HG02623 (cell line): Measurements from ENCODE around the gene NAGLU.
"Not testable (repeated sequence)": the region's sequence is repeated elsewhere in the genome, so short reads cannot be mapped to it uniquely, and the experiment has no call there.

Source experiments
- ATAC-seq: cut with Tn5 transposase; IDR thresholded peaks from one replicate; pipeline ENCODE4 v1.9.1; 2021; ENCODE audit warnings: moderate library complexity; ENCODE audit not compliant: unreplicated experiment

NAGLU gene

DNA sequence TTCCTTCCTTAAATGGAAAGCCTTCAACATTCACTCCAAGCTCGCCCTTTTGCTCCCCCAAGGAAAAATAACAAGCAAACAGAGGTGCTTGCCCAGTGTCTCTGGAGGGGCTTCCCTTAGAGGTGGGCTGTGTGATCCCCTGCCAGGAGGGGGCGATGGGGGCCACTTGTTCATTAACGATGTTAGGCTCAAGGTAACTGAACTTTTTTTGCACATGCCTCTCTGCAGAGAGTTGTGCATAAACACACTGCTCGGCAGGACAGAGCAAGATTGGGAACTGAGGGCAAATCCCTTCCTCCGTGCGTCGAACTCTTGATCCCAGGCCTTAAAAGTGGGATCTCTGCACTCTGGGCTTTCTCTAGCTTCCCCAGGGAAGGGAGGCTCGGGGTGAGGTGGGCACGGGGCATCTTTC, 15.5 kb upstream of the NAGLU start:
- no peak for ATAC-seq

DNA sequence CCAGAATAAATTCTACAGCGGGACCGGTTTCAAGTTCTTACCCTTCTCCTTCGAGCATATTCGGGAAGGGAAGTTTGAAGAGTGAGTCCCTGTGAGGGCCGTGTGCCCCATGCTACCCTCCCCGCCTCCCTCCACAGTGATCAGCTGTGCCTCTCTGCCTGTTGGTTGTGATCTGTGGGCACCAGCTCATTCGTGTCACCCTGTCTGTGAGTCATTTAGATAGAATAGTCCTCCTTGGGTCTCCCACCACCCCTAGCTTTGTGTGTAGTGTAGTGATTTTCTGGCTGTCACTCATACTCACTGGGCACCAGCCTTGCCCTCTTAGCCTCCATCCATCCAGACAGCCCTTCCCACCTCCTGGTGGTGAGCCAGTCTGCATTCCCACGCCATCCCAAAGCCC, 15.0 kb upstream of the NAGLU start:
- no peak for ATAC-seq

DNA sequence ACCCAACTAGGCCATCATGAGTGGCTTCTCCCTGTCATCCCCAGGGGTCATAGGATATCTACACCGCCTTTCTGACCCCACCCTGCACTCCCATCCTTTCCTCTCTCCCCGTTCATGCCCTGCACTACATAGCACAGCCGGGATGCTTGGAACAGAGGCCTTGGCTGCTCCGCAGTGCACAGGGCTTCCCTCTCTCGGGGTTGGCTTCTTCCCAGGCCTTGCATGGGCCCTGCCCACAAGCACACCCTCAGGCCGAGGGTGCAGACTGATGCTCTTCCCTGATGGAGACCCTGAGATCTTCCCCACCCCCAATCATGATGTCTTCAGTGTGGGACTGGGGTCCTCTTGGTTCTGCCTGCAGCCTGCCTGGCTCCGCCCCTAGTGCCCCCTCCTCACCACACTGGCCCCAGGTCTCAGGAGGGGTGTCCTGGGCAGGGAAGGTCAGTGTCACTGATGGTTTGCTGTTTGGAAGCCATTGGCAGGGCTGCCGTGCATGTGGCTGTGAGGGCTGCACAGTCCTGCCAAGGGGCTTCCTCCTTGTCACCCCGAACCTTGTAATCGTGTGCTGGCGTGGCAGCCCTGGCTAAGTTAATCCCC, 14.3 kb upstream of the NAGLU start:
- no peak for ATAC-seq

DNA sequence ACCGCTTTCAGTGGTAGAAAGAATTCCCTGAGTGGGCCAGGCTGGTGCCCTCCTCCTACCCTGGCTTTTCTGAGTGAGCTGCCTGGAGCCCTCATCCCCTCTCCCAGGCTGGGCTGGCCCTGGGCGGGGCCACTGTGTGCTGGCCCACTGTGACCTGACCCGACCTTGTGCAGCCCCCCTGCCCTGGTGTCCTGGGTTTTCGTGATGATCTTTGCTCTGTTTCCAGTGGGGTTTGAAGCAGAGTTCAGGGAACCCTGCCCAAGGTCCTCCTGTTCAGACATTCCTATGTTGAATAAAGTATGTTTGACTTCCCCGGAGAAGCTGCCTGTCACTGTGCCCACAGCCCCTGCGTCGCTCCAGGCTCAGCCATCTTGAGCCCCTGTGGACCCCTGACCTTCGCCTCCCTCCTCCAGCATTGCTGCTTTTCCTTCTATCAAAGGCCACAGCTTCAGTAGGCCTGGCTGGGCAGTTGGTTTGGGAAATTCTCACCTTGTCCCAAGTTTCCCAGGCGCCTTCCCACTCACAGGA, 13.7 kb upstream of the NAGLU start:
- no peak for ATAC-seq

DNA sequence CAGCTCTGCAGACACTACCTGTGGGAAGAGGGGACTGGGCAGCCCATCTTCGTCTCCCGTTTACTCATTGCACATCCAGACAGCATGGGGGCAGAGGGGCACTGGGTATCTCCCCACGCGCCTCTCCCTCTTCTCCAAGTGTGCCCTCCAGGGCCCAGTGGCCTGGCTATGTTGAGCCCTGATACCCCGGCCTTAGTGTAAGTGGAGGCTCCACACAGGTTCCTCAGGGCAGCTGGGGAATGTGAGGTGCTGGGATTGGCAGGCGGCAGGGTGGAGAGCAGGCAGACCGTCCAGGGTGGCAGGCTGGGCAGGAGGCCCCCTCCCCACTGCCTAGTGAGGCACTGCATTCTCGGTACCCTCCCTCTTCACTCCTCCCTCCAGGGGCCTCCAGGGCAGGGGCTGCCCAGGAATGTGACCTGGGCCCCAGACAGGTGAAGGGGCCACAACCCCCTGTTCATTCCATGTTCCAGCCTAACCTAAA, 13.2 kb upstream of the NAGLU start:
- no peak for ATAC-seq

DNA sequence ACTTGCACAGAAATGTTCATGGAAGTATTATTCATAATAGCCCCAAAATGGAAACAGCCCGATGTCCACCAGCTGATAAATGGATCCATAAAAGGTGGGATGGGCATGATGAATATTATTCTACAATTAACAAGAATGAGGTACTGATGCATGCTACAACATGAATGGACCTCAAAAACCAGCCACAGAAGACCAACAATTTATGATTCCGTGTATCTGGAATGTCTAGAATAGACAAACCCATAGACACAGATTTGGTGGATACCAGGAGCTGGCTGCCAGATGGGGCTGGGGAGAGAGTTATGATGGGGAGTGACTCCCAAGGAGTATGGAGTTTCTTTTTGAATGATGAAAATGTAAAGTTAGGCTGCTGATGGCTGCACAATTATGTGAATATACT, 10.8 kb upstream of the NAGLU start:
- no peak for ATAC-seq

DNA sequence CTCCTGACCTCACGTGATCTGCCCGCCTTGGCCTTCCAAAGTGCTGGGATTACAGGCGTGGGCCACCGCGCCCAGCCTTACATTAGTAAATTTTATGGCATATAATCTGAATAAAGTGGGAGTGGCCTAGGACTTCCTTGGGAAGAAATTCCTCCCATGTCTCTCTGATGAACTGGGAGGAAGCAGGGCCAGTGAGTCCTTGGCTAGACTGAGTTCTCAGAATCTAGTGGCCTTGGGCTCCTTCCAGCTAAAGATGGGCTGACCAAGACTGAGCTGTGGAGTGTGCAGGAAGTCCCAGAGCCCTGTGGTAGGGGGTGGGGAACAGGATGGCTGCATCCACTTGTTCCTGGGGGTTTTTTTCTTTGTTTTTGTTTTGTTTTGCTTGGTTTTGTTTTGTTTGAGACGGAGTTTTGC, 10.0 kb upstream of the NAGLU start:
- no peak for ATAC-seq

DNA sequence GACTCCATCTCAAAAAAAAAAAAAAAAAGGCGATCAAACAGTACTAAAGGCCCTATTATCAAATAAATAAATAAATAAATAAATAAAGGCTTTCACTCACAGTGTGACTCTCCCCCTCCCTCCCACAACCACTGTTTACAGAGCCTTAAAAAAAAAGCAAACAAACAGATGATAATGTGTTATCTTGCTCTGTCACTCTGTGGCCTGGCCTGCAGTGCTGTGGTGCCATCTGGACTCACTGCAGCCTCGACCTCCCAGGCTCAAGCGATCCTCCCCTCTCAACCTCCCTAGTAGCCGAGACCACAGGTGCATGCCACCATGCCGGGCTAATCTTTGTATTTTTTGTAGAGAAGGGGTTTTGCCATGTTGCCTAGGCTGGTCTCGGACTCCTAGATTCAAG, 8.1 kb upstream of the NAGLU start:
- no peak for ATAC-seq

DNA sequence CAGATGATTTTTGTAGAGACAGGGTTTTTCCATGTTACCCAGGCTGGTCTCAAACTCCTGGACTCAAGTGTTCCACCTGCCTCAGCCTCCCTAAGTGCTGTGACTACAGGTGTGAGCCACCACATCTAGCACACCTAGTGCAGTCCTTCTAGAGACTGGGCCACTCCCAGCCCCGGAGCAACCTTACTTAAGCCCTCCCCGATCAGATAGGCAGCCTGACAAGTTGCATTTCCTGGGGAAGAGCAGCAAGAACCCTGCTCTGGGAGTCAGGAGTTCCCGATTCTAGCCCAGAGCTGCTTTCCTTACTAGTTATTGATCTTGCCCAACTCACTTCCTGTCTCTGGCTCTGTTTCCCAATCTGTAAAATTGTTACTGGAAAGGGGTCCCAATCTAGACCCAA, 7.0 kb upstream of the NAGLU start:
- no peak for ATAC-seq

DNA sequence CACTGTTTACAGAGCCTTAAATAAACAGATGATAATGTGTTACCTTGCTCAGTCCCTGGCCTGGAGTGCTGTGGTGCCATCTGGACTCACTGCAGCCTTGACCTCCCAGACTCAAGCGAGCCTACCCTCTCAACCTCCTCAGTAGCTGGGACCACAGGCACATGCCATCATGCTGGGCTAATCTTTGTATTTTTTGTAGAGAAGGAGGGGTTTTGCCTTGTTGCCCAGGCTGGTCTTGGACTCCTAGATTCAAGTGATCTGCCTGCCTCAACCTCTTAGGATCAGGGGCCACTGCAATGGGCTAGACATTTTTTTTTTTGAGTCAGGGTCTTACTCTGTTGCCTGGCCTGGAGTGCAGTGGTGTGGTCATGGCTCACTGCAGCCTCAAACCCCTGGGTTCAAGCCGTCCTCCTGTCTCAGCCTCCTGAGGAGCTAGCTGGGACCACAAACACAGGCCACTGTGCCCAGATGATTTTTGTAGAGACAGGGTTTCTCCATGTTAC, 5.0 kb upstream of the NAGLU start:
- no peak for ATAC-seq

DNA sequence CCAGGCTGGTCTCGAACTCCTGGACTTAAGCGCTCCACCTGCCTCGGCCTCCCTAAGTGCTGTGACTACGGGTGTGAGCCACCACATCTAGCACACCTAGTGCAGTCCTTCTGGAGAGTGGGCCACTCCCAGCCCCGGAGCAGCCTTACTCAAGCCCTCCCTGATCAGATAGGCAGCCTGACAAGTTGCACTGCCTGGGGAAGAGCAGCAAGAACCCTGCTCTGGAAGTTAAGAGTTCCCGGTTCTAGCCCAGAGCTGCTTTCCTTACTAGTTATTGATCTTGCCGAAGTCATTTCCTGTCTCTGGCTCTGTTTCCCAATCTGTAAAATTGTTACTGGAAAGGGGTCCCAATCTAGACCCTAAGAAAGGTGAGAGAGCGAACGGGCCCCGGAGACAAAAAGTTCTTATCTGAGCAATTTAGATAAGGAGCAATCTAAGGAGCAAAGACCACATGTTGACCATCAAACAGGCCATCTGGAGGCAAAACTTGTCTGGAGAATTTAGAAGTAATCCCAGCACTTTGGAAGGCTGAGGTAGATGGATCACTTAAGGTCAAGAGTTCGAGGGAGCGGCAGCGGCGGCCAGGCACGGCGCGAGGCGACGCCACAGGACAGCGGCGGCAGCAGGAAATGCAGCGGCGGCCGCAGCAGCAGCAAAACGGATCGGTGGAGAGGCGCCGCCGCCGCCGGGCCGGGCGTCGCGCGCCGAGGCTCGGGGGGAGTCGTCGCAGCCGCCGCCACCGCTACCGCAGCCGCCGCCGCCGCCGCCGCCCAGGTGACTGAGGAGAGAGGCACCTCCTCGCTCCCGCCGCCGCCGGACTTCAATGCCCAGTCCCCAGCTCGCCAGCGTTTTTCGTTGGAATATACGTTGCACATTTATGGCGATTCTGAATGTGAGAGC, 4.3 kb upstream of the NAGLU start:
- no peak for ATAC-seq

DNA sequence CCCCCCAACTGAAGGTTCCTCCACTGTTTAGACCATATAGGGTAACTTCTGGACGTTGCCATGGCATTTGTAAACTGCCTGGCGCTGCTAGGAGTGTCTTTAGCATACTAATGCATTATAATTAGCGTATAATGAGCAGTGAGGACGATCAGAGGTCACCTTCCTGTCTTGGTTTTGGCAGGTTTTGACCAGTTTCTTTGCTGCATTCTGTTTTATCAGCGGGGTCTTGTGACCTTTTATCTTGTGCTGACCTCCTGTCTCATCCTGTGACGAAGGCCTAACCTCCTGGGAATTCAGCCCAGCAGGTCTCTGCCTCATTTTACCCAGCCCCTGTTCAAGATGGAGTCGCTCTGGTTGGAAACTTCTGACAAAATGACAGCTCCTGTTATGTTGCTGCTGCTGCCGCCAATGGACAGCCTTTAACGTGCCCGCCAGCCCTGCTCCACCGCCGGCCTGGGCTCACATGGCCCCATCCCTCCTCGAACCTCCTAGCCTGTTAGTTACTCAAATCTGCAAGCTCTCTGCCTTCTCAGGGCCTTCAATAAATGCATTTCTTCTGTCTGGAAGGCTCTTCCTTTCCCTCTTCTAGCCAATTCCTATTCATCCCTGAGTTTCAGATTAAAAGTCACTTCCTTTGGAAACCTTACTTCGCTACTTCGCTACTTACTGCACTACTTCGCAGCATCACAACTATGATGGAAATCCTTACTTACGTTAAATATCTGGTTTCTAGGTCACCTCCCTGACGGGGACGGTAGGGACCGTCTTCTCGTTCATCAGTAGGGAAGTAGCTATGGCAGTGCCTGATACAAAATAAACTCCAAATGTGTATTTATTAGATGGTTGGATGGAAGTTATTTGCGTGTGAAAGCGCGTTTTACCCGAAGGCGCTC, 640 bp upstream of the NAGLU start:
- no peak for ATAC-seq

DNA sequence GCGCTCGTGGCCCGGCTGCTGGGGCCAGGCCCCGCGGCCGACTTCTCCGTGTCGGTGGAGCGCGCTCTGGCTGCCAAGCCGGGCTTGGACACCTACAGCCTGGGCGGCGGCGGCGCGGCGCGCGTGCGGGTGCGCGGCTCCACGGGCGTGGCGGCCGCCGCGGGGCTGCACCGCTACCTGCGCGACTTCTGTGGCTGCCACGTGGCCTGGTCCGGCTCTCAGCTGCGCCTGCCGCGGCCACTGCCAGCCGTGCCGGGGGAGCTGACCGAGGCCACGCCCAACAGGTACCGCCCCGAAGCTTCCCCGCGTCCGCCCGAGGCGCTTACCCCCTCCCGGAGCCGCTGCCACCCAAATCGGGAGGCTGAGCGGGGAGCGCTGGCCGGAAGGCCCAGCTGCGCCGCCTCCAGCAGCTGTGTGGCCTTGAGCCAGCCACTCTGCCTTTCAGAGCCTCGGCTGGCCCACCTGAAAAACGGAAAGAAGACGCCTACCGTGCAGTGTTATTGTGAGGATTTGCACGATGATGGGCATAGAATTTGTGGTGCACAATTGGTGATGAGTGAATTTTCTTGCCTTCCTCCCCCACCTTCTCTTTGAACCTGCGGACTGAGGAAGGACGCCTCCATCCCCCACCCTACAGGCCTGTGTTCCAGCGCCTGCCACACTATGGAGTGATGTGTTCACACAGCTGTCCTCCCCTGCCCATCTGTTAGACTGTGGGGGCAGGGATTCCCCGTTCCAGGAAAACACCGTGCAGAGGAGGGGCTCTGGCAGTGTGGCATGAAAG, 523 bp downstream of the NAGLU start:
- peak; percentile 49 for ATAC-seq

DNA sequence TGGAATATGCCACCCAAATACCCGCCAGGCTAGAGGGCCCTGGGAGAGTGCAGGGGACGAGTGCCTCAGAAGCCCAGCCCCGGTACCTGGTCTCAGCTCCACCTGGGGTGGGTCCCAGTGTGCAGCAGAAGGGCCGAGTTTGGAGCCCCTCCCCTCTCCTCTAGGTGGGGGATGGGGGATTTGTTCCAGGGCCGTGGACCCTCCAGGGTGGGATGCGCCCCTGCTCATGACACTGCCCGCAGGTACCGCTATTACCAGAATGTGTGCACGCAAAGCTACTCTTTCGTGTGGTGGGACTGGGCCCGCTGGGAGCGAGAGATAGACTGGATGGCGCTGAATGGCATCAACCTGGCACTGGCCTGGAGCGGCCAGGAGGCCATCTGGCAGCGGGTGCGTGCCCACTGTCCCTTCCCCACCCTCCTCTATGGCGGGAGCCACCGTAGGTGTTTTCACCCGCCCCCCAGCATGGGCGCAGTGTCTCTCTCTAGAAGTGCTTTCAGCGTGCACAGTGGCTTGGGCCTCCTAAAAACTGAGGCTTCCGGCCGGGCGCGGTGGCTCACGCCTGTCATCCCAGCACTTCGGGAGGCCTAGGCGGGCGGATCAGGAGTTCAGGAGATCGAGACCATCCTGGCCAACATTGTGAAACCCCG, 1.2 kb downstream of the NAGLU start:
- ATAC-seq, result no peak

DNA sequence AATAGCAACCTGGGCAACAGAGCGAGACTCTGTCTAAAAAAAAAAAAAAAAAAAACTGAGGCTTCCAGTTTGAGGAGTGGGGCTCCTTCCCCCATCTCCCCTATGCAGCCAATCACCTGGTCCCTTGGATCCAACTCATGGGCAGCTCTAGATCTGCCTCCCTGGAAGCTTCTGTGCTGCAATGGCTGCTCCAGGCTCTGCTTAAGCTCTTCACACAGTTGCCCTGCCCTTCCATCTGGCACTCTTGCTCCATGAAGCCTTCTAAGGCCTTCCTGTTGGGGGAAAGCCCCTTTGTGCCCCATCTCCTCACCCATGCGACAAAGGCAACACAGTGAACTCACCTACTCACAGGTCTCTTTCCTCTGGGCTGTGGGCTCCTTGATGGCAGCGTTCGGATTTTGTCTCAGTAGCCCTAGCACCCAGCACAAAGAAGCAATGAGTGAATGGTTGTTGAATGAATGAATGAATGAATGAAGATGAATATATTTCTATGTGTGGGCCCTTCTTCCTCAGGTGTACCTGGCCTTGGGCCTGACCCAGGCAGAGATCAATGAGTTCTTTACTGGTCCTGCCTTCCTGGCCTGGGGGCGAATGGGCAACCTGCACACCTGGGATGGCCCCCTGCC, 1.9 kb downstream of the NAGLU start:
- no peak for ATAC-seq

DNA sequence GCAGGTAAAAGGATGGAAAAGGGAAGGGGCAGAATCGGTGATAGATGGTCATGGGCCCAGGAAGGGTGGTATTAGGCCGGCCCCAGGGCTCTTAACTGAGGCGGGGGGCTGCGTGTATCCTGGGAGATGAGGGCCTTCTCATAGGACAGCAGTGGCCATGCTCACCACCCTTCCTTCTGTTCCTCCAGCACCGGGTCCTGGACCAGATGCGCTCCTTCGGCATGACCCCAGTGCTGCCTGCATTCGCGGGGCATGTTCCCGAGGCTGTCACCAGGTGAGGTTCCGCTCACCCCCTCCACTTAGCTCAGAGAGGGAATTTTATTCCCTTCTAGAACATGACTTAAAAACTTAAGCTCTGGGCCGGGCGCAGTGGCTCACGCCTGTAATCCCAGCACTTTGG, 2.4 kb downstream of the NAGLU start:
- ATAC-seq, result no peak

DNA sequence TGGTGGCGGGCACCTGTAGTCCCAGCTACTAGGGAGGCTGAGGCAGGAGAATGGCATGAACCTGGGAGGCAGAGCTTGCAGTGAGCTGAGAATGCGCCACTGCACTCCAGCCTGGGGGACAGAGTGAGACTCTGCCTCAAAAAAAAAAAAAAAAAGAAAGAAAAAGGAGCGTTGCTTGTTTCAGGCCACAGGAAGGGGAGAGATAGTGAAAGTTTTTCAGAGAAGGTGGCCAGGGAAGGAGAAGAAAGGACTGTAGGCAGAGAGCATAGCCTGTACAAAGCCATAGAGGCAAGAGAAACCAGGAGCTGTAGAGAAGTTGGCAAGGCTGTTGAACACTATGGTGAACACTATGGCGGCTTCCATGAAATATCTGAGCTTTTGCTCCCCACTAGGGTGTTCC, 4.5 kb downstream of the NAGLU start:
- ATAC-seq, result not testable (repeated sequence)

DNA sequence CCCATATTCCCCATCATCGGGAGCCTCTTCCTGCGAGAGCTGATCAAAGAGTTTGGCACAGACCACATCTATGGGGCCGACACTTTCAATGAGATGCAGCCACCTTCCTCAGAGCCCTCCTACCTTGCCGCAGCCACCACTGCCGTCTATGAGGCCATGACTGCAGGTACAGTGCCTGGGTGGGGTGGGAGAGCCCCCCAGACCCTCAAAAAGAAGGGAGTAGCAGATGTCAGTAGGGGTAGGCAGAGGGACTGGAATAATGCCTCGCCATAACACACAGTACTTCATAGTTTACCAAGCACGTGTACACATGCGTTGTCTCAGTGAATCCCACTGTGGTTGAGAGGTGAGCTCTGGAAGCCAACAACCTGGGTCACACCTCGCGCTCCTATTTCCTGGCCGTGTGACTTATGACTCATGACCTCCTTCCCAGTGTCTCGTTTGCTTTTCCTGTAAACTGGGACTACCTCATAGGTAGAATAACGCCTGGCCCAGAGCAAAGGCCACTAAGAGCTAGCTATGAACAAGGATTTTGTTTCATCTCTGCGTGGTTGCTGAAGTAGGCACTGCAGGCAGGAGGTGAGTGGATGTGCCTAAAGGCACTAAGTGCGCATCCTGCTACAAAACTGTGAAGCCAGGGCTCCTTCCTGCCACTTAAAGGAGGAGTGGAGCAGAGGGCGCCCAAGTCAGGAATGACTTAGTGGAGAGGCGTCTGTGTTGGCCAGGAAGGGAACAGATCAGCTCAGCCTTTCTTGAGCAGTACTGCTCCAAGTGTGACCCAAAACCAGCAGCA, 5.2 kb downstream of the NAGLU start:
- ATAC-seq, result no peak
